PFSK-1 (cell line): ENCODE measurements around the gene AASDH.

ENCODE experiments used
- POLR2AphosphoS5 ChIP-seq: IDR thresholded peaks from 2 replicates; pipeline ENCODE4 v1.6.1; 2012; ENCODE audit warnings: low read depth, mild to moderate bottlenecking, control low read depth, low read length, moderate library complexity
- SIN3A ChIP-seq: IDR thresholded peaks from 2 replicates; pipeline ENCODE4 v1.6.1; 2012; ENCODE audit warnings: mild to moderate bottlenecking, low read length, moderate library complexity, borderline replicate concordance; ENCODE audit not compliant: insufficient read depth
- TAF1 ChIP-seq: IDR thresholded peaks from 2 replicates; pipeline ENCODE4 v1.6.1; 2012; ENCODE audit warnings: low read length, control low read depth, borderline replicate concordance; ENCODE audit not compliant: insufficient read depth
- TF ChIP-seq, protein P1 (sequence below), 2 experiments: IDR thresholded peaks; 2 replicates each; pipeline versions ENCODE4 v1.6.1 to v1.8.0; 2011 to 2012; ENCODE audit warnings: low read depth in 2 of 2, low read length in 2 of 2, control low read depth in 1 of 2, inconsistent platforms in 1 of 2, mild to moderate bottlenecking in 1 of 2, moderate library complexity in 1 of 2; ENCODE audit not compliant: insufficient read depth in 1 of 2

GRCh38 chr4:56320293-56320692 is 67.0 kb downstream of the AASDH start:
- TF ChIP-seq, protein P1, sequence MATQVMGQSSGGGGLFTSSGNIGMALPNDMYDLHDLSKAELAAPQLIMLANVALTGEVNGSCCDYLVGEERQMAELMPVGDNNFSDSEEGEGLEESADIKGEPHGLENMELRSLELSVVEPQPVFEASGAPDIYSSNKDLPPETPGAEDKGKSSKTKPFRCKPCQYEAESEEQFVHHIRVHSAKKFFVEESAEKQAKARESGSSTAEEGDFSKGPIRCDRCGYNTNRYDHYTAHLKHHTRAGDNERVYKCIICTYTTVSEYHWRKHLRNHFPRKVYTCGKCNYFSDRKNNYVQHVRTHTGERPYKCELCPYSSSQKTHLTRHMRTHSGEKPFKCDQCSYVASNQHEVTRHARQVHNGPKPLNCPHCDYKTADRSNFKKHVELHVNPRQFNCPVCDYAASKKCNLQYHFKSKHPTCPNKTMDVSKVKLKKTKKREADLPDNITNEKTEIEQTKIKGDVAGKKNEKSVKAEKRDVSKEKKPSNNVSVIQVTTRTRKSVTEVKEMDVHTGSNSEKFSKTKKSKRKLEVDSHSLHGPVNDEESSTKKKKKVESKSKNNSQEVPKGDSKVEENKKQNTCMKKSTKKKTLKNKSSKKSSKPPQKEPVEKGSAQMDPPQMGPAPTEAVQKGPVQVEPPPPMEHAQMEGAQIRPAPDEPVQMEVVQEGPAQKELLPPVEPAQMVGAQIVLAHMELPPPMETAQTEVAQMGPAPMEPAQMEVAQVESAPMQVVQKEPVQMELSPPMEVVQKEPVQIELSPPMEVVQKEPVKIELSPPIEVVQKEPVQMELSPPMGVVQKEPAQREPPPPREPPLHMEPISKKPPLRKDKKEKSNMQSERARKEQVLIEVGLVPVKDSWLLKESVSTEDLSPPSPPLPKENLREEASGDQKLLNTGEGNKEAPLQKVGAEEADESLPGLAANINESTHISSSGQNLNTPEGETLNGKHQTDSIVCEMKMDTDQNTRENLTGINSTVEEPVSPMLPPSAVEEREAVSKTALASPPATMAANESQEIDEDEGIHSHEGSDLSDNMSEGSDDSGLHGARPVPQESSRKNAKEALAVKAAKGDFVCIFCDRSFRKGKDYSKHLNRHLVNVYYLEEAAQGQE (IDR thresholded peaks at IDR 0.05; ENCODE audit: insufficient read depth in 1 of 2, low read depth in 2 of 2, low read length in 2 of 2) = no peak
- no peak for TF ChIP-seq POLR2AphosphoS5
- no peak for TF ChIP-seq TAF1
- TF ChIP-seq SIN3A = no peak
